Liver (tissue), 9 donors: Measurements from ENCODE around the gene PPP6R3. TPM values are rescaled to one million over a fixed set of nuclear protein-coding genes. Genes with fewer than 3 reads are reported as not detected.
A peak's percentile ranks its signal among the peaks of the same experiment; 100 is the strongest.

Experiments
- DNase-seq: peaks from one replicate; pipeline ENCODE4 v3.0.0-alpha.2; 2017; ENCODE audit warnings: low spot score
- H3K27ac ChIP-seq, 2 donors: one replicate each; pipeline ENCODE4 v1.7.0; 2013; ENCODE audit warnings: inconsistent platforms in 2 of 2, low read length in 2 of 2, control low read depth in 1 of 2, low read depth in 1 of 2, mild to moderate bottlenecking in 1 of 2
- H3K27me3 ChIP-seq, 4 donors: one replicate each; pipeline versions ENCODE4 v1.6.1 to v1.7.0; 2013; ENCODE audit warnings: low read length in 3 of 4, inconsistent platforms in 1 of 4, mild to moderate bottlenecking in 1 of 4, moderate library complexity in 1 of 4; ENCODE audit not compliant: control insufficient read depth in 4 of 4, insufficient read depth in 4 of 4
- H3K36me3 ChIP-seq, 4 donors: one replicate each; pipeline versions ENCODE4 v1.6.1 to v1.7.0; 2013; ENCODE audit warnings: low read length in 3 of 4, mild to moderate bottlenecking in 3 of 4, low read depth in 1 of 4, moderate library complexity in 1 of 4; ENCODE audit not compliant: control insufficient read depth in 4 of 4, insufficient read depth in 3 of 4
- H3K4me1 ChIP-seq, 4 donors: one replicate each; pipeline versions ENCODE4 v1.6.1 to v1.7.0; 2013; ENCODE audit warnings: low read length in 3 of 4, mild to moderate bottlenecking in 3 of 4, moderate library complexity in 1 of 4; ENCODE audit not compliant: control insufficient read depth in 4 of 4, insufficient read depth in 4 of 4
- H3K4me3 ChIP-seq, 3 donors: one replicate each; pipeline versions ENCODE4 v1.6.1 to v1.7.0; 2013; ENCODE audit warnings: low read length in 3 of 3, control low read depth in 1 of 3, low read depth in 1 of 3, mild to moderate bottlenecking in 1 of 3
- H3K9ac ChIP-seq, 2 donors: one replicate each; pipeline ENCODE4 v1.7.0; 2013; ENCODE audit warnings: low read length in 2 of 2, mild to moderate bottlenecking in 2 of 2, moderate library complexity in 2 of 2, control low read depth in 1 of 2, low read depth in 1 of 2
- H3K9me3 ChIP-seq, 4 donors: one replicate each; pipeline versions ENCODE4 v1.6.1 to v1.7.0; 2013; ENCODE audit warnings: low read length in 3 of 4; ENCODE audit not compliant: control insufficient read depth in 4 of 4
- EGR1 ChIP-seq, 2 donors: IDR thresholded peaks; 2 replicates each; pipeline ENCODE4 v1.6.1; 2016 to 2018; ENCODE audit warnings: antibody characterized with exemption in 2 of 2, low read depth in 2 of 2
- FOXA1 ChIP-seq: IDR thresholded peaks from 2 replicates; pipeline ENCODE4 v1.6.1; 2016; ENCODE audit warnings: antibody characterized with exemption
- FOXA2 ChIP-seq: IDR thresholded peaks from 2 replicates; pipeline ENCODE4 v1.6.1; 2016; ENCODE audit warnings: antibody characterized with exemption
- HNF4A ChIP-seq, 2 donors: conservative IDR thresholded peaks; 2 replicates each; pipeline ENCODE4 v1.6.1; 2016; ENCODE audit warnings: antibody characterized with exemption in 2 of 2, mild to moderate bottlenecking in 2 of 2
- JUND ChIP-seq, 2 donors: IDR thresholded peaks; 2 replicates each; pipeline ENCODE4 v1.6.1; 2016; ENCODE audit warnings: antibody characterized with exemption in 2 of 2
- NR2F2 ChIP-seq: IDR thresholded peaks from 2 replicates; pipeline ENCODE4 v1.6.1; 2016; ENCODE audit warnings: antibody characterized with exemption
- RAD21 ChIP-seq, 2 donors: IDR thresholded peaks; 2 replicates each; pipeline ENCODE4 v1.6.1; 2016; ENCODE audit warnings: antibody characterized with exemption in 2 of 2, mild to moderate bottlenecking in 2 of 2
- REST ChIP-seq: IDR thresholded peaks from 2 replicates; pipeline ENCODE4 v1.6.1; 2016; ENCODE audit warnings: antibody characterized with exemption, mild to moderate bottlenecking
- RXRA ChIP-seq, 2 donors: IDR thresholded peaks; 2 replicates each; pipeline ENCODE4 v1.6.1; 2017 to 2018; ENCODE audit warnings: antibody characterized with exemption in 2 of 2, mild to moderate bottlenecking in 1 of 2
- SP1 ChIP-seq: IDR thresholded peaks from 2 replicates; pipeline ENCODE4 v1.6.1; 2018; ENCODE audit warnings: antibody characterized with exemption, mild to moderate bottlenecking
- TAF1 ChIP-seq: conservative IDR thresholded peaks from 2 replicates; pipeline ENCODE4 v1.6.1; 2016; ENCODE audit warnings: antibody characterized with exemption, mild to moderate bottlenecking
- ZBTB33 ChIP-seq: IDR thresholded peaks from 2 replicates; pipeline ENCODE4 v1.6.1; 2016; ENCODE audit warnings: antibody characterized with exemption
- WGBS: extraction: QIAGEN DNeasy Blood & Tissue Kit; methylation state at CpG from one replicate; pipeline ENCODE4 v1.1.7; 2013; 5-methylcytosine and 5-hydroxymethylcytosine counted together
- polyA plus RNA-seq, 2 donors: library from polyadenylated mRNA; stranded (reverse) in 1 of 2; unstranded in 1 of 2; fragments of 200-250 nt in 1 of 2; fragments of >200 nt in 1 of 2; fragmentation: Nextera tagmentation in 1 of 2; extraction: Ambion mirVana in 1 of 2; gene quantifications; one replicate each; pipeline versions ENCODE4 v1.2.1 to v1.2.3, GENCODE V29; 2013 to 2015
- total RNA-seq, 2 donors: library from RNA; depleted of rRNA; stranded (reverse); fragments of >200 nt; gene quantifications; one replicate each; pipeline ENCODE4 v1.2.3, GENCODE V29; 2014
- TF ChIP-seq, protein P1 (sequence below): fragments of 150-350 bp; IDR thresholded peaks from 2 replicates; pipeline ENCODE4 v1.5.1; 2017; ENCODE audit warnings: improper control_type of control experiment, low read depth, low read length; ENCODE audit not compliant: missing input control
- TF ChIP-seq, protein P2 (sequence below): IDR thresholded peaks from 2 replicates; pipeline ENCODE4 v1.6.1; 2016; ENCODE audit warnings: antibody characterized with exemption
- donor health status: healthy.
- donor health status: healthy.
- donor health status: healthy.
- donor health status: healthy.
- donor health status: healthy.

Gene PPP6R3
- total and polyA plus RNA-seq, 4 donors: 12.3 to 101 (median 58.1) TPM

DNA sequence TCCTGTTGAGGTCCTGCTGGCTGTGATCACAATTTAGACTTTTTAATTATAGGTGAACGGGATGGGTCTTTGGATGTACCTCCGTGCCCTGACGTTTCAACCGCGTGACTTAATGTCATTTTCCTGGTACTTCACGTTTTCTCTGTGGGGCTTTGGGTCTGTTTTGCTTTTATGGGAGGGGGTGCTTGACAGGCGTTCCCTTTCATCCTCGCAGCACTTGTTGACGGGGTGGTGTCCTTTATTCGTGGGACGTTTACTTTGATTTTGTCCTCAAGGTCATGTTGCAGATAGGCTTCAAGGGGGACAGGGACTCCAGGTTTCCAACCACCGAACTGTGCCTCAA lies 994 bp downstream of the PPP6R3 start:
- Histone ChIP-seq H3K4me3 (peak overlapping the region; percentile 89 to 96 (median 92)), H3K27me3 (no peaks in the 10 kb centered on the region), H3K4me1 (peaks cover 5 to 37% (median 32%) of the 10 kb centered on the region in 4 donors), H3K9ac (peak overlapping the region; percentile 0 to 92), H3K27ac (peak overlapping the region in 1 of 2 donors; percentile 71), H3K9me3 (no peaks in the 10 kb centered on the region), H3K36me3 (no peaks in the 10 kb centered on the region)
- under 1% methylated on average over 12 of the region's 12 CpGs for WGBS
- TF ChIP-seq, protein P1, sequence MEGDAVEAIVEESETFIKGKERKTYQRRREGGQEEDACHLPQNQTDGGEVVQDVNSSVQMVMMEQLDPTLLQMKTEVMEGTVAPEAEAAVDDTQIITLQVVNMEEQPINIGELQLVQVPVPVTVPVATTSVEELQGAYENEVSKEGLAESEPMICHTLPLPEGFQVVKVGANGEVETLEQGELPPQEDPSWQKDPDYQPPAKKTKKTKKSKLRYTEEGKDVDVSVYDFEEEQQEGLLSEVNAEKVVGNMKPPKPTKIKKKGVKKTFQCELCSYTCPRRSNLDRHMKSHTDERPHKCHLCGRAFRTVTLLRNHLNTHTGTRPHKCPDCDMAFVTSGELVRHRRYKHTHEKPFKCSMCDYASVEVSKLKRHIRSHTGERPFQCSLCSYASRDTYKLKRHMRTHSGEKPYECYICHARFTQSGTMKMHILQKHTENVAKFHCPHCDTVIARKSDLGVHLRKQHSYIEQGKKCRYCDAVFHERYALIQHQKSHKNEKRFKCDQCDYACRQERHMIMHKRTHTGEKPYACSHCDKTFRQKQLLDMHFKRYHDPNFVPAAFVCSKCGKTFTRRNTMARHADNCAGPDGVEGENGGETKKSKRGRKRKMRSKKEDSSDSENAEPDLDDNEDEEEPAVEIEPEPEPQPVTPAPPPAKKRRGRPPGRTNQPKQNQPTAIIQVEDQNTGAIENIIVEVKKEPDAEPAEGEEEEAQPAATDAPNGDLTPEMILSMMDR: no peak
- TF ChIP-seq ZBTB33 (no peak), EGR1 (IDR thresholded peaks at IDR 0.05; ENCODE audit: low read depth in 2 of 2) (no peak), SP1 (no peak), HNF4A (conservative IDR thresholded peaks at IDR 0.05) (no peak)
- no peak for DNase-seq

GRCh38 chr11:68463714-68464113 lies 3.2 kb downstream of the PPP6R3 start:
- H3K4me1 ChIP-seq: peaks cover 5 to 46% (median 39%) of the 10 kb centered on the region in 4 donors
- H3K4me3 ChIP-seq: no peak overlapping the region
- no peaks in the 10 kb centered on the region for H3K9me3 ChIP-seq
- H3K27ac ChIP-seq: no peak overlapping the region
- no peak overlapping the region for H3K9ac ChIP-seq
- no peaks in the 10 kb centered on the region for H3K27me3 ChIP-seq
- no peak for DNase-seq
- no peak for TF ChIP-seq FOXA1
- no peak for TF ChIP-seq NR2F2
- TF ChIP-seq RXRA (IDR thresholded peaks at IDR 0.05): no peak
- TF ChIP-seq TAF1: no peak
- TF ChIP-seq JUND (IDR thresholded peaks at IDR 0.05): no peak
- TF ChIP-seq REST: no peak
- no peak for TF ChIP-seq HNF4A (conservative IDR thresholded peaks at IDR 0.05)
- TF ChIP-seq ZBTB33: no peak
- no peak for TF ChIP-seq RAD21 (IDR thresholded peaks at IDR 0.05)
- no peak for TF ChIP-seq FOXA2
- TF ChIP-seq, protein P2, sequence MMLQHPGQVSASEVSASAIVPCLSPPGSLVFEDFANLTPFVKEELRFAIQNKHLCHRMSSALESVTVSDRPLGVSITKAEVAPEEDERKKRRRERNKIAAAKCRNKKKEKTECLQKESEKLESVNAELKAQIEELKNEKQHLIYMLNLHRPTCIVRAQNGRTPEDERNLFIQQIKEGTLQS: no peak
- WGBS: 88% methylated on average over 1 of the region's 1 CpG
- H3K36me3 ChIP-seq: no peaks in the 10 kb centered on the region
